GM19238 (cell line): ENCODE data around the gene TBC1D14.
"Not testable (repeated sequence)": the region's sequence is repeated elsewhere in the genome, so short reads cannot be mapped to it uniquely, and the experiment has no call there.

Experiments used
- DNase-seq: peaks from one replicate; pipeline ENCODE4 v3.0.0; 2011; ENCODE audit warnings: low spot score; ENCODE audit not compliant: insufficient read length

The TBC1D14 gene

GRCh38 chr4:6908432-6909112, 1.1 kb upstream of the TBC1D14 start:
- no peak for DNase-seq

DNA sequence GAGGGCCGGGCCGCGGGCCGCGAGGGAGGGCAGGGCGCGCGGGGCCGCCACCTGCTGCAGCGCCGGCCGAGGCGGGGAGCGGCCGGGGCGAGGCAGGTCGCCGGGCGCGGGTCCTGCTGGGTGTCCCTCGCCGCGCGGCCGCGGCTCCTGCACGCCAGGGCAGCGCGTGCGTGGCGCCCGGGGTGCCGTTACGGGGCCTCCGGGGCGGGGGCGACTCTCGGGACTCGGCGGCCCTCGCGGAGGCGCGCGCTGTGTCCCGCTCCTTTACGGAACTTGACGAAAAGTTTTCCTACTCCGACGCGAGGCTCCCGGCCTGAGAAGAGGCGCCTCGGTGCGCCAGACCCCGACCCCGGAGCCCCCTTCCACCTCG, 329 bp downstream of the TBC1D14 start:
- DNase-seq: no peak

GRCh38 chr4:6910340-6910959, 824 bp downstream of the TBC1D14 start:
- no peak for DNase-seq

- no peak for DNase-seq
Observed at GRCh38 chr4:6910960-6911874, 1.6 kb downstream of the TBC1D14 start.

DNA sequence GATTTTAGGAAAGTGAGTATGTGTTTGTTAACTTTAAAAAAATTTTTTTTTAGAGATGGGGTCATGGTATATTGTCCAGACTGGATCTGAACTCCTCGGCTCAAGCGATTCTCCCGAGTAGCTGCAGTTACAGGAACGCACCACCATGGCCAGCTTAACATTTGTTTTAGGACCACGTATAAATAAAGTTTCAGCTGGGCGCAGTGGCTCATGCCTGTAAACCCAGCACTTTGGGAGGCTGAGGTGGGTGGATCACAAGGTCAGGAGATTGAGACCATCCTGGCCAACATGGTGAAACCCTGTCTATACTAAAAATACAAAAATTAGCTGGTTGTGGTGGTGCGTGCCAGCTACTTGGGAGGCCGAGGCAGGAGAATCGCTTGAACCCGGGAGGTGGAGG, 2.3 kb downstream of the TBC1D14 start:
- not testable (repeated sequence) for DNase-seq

DNA sequence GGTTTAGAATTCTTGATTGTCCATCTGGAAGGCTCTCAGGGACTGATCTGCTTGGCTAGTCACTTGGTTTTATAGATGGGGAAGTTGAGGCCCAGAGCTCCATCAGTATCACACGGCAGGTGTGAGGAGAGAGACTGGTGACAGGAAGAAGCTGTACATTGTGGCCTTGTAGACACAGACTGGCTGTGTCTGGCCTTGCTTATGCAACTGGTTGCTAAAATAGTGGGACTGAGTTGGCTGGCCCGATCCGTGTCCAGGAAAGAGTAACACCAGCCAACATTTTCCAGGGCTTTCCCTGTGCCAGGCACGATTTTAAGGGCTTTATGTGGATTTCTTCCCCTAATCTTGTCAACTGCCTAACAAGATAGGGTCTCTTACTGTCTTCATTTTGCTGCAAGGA, 2.8 kb downstream of the TBC1D14 start:
- no peak for DNase-seq

GRCh38 chr4:6913350-6913905, 3.8 kb downstream of the TBC1D14 start:
- no peak for DNase-seq

- DNase-seq: no peak
Observed at GRCh38 chr4:6914448-6914847, 4.8 kb downstream of the TBC1D14 start.

DNA sequence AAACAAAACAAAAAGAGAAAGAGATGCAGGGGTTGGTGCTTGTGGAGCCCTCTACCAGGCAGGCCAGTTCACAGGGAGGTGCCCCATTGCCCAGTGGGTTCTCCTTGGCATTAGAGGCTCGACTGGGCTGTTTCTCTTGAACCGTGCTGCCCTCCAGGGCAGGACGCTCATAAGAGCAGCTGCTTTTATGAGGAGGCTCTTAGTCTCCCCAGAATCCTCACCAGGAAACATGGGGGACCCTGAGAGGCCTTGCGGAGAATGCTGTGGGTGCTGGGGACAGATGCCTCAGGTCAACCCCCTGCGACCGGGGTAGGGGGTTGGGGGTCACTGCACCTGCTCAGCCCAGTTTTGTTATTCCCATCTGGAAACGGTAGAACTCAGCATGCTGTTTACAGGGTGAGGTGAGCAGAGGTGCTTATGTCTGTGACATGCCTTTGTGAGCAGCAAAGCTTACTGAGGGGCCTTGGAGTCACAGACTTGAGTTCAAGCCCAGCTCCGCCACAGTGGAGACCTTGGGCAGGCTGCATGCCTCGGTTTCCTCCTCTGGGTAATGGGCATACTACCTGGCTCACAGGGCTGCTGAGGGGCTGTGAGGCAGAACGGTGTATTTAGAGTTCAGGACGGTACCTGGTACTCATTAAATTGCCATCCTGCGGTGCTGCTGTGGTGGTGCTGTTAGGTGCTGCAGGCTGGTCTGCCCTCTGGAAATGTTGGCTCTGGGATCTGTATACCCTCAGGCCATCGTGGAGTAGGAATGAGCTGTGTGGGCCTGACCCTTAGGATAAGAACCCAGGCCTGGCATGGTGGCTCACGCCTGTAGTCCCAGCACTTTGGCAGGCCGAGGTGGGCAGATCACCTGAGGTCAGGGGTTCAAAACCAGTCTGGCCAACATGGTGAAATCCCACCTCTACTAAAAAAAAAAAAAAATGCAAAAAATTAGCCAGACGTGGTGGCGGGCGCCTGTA, 5.7 kb downstream of the TBC1D14 start:
- DNase-seq: no peak

DNA sequence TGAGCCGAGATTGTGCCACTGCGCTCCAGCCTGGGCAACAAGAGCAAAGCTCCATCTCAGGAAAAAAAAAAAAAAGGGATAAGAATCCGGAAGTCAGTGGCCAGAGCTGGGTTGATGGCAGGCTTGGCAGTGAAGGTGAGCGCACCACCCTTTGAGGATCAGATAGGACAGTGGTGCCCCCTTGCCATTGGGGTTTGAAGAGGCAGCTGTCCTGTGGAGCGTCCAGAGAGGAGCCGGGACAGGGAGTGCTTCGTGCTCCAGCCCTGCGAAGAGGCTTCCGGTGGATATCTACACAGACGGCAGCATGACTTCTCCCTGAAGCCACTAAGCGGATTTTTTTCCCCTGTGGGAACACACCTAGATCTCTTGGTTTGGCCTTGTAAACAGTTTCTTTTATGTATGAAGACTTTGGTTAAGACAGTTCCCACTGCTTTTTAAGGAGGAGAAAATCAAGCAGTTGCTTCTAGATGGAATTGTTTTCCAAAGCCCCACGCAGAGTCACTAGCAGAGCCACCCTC, 6.5 kb downstream of the TBC1D14 start:
- no peak for DNase-seq

DNA sequence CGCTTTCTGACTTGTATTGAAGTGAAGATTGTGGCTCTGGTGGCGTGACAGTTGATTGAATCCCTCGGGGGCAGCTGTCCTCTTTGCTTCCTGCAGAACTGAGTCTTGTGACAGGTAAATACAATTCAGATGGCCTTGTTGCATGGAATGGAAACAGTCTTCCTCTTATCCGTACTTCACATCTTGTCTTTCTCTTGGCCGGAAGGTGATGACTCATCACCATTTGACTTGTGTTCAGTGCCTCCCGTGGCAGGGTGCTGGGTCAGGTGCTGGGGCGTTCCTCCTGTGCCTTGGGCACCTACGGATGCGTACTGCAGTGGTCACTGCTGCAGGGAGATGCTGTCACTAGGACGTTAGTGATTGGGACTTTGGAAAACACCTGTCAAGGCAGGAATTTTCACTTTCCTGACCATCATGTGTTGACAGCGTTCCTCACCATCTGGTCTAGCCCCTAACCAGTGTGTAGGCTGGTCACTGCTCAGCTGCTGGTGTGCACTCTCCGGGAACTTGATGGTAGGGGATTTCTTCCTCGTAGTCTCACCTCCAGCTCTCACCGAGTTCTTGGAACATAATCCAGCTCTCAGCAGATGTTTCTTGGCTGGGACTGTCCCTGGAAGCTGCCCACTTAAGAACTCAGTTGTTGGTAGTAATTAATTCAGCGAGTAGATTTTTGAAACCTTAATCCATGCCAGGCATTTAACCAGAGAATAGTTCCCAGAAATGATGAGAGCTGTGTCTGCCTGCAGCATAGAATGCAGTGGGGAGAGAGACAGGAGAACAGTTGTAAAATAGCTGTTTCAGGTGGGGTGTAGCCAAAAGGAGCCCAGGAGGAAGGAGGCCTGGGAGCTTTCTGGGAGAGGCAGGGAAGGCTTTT, 7.2 kb downstream of the TBC1D14 start:
- no peak for DNase-seq

GRCh38 chr4:6917461-6918271, 8.0 kb downstream of the TBC1D14 start:
- DNase-seq: no peak

DNA sequence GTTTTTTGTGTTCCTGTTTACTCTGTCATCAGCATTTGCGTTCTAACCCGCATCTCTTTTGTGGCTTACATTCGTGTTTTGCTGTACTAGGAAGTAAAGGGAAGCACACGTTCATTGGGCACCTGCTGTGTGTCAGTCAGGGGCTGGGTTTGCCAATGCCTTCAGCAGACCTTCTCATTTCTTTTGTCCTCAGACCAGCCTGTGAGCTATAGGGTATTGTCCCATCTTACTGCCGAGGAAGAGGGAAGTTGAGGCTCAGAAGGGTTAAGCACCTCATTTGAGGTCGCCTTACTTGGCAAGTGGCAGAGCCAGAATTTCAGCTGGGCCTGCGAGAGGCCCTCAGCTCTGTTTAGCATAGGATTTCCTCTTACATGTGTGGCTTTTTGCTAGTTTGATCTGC, 8.7 kb downstream of the TBC1D14 start:
- no peak for DNase-seq

DNA sequence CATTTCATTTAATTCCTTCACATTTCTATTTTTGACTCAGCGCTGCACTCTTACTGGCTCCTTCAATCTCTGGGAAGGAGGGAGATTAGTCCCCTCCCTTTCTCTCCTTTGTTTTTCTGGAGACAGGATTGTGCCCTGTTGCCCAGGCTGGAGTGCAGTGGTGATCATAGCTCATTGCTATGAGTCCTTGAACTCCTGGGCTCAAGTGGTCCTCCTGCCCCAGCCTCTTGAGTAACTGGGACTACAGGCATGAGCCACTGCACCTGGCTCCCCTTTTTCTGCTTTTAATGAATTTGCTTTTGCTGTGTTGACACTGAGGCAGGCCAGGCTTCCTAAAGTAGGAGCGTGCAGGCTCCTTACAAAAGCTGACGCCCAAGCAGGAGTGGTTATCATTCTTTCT, 10.5 kb downstream of the TBC1D14 start:
- DNase-seq: no peak

- DNase-seq: no peak
Observed at GRCh38 chr4:6923507-6923906, 13.9 kb downstream of the TBC1D14 start.

- DNase-seq: no peak
Observed at GRCh38 chr4:6924361-6924779, 14.7 kb downstream of the TBC1D14 start.

GRCh38 chr4:6925357-6925836, 15.8 kb downstream of the TBC1D14 start:
- DNase-seq: no peak

- no peak for DNase-seq
Observed at GRCh38 chr4:6926081-6926480, 16.5 kb downstream of the TBC1D14 start.
